ENCODE data around the gene FBXW4. TPM values are rescaled to one million over a fixed set of nuclear protein-coding genes. Genes with fewer than 3 reads are reported as not detected.
A peak's percentile ranks its signal among the peaks of the same experiment; 100 is the strongest.

The FBXW4 gene
- total RNA-seq, 2 experiments from 2014 or later: 36.3 to 37.1 TPM

- ChIA-PET CTCF (no interaction called here), POLR2A (interaction anchor here (0.6 kb wide), 1 partner anchor 23 kb away, joined by 3 read pairs; no protein-coding TSS in a partner anchor)
- Mint-ChIP-seq H3K27ac (peak overlapping the region; percentile 72), H3K27me3 (no peaks in the 10 kb centered on the region), H3K4me3 (no peak overlapping the region), H3K4me1 (ENCODE audit: low read depth) (peaks cover 10% of the 10 kb centered on the region), H3K9me3 (no peaks in the 10 kb centered on the region), H3K36me3 (no peaks in the 10 kb centered on the region)
- intact Hi-C loops (cut with micrococcal nuclease): loop anchor here (2.0 to 5.0 kb wide), 2 partner anchors 14 to 65 kb away; partner anchors contain the start of gene NPM3
- peak; percentile 67 for DNase-seq
Observed at GRCh38 chr10:101716891-101717659, 22.1 kb upstream of the FBXW4 start.

GRCh38 chr10:101712997-101713396 lies 18.0 kb upstream of the FBXW4 start:
- Mint-ChIP-seq H3K4me1 (ENCODE audit: low read depth) (peaks cover 13% of the 10 kb centered on the region), H3K27me3 (peaks cover 12% of the 10 kb centered on the region), H3K36me3 (no peaks in the 10 kb centered on the region), H3K9me3 (no peaks in the 10 kb centered on the region), H3K4me3 (no peak overlapping the region), H3K27ac (no peak overlapping the region)
- ChIA-PET POLR2A (no interaction called here), CTCF (no interaction called here)
- intact Hi-C loops (cut with micrococcal nuclease): no loop called here
- DNase-seq: no peak

- no peaks in the 10 kb centered on the region for H3K9me3 Mint-ChIP-seq
- CTCF ChIA-PET: no interaction called here
- H3K36me3 Mint-ChIP-seq: no peaks in the 10 kb centered on the region
- POLR2A ChIA-PET: interaction anchor here (0.8 kb wide), 1 partner anchor 33 kb away, joined by 3 read pairs; no protein-coding TSS in a partner anchor
- H3K4me3 Mint-ChIP-seq: no peak overlapping the region
- intact Hi-C loops (cut with micrococcal nuclease): no loop called here
- peaks cover 4% of the 10 kb centered on the region for H3K4me1 Mint-ChIP-seq (ENCODE audit: low read depth)
- no peak for DNase-seq
- peaks cover 13% of the 10 kb centered on the region for H3K27me3 Mint-ChIP-seq
- H3K27ac Mint-ChIP-seq: no peak overlapping the region
Observed at GRCh38 chr10:101710793-101711192, 15.8 kb upstream of the FBXW4 start.

GRCh38 chr10:101710059-101710695 lies 15.2 kb upstream of the FBXW4 start:
- no peak for DNase-seq
- POLR2A ChIA-PET: interaction anchor here (0.8 kb wide), 1 partner anchor 33 kb away, joined by 3 read pairs; no protein-coding TSS in a partner anchor
- CTCF ChIA-PET: no interaction called here
- Mint-ChIP-seq H3K4me3 (no peak overlapping the region), H3K9me3 (no peaks in the 10 kb centered on the region), H3K4me1 (ENCODE audit: low read depth) (peaks cover 4% of the 10 kb centered on the region), H3K36me3 (no peaks in the 10 kb centered on the region), H3K27me3 (peaks cover 15% of the 10 kb centered on the region), H3K27ac (no peak overlapping the region)
- intact Hi-C loops (cut with micrococcal nuclease): no loop called here

GRCh38 chr10:101709359-101710058 lies 14.5 kb upstream of the FBXW4 start:
- H3K27me3 Mint-ChIP-seq: peaks cover 18% of the 10 kb centered on the region
- intact Hi-C loops (cut with micrococcal nuclease): no loop called here
- no peaks in the 10 kb centered on the region for H3K9me3 Mint-ChIP-seq
- H3K4me1 Mint-ChIP-seq (ENCODE audit: low read depth): peaks cover 5% of the 10 kb centered on the region
- no peaks in the 10 kb centered on the region for H3K36me3 Mint-ChIP-seq
- POLR2A ChIA-PET: no interaction called here
- CTCF ChIA-PET: no interaction called here
- H3K27ac Mint-ChIP-seq: no peak overlapping the region
- H3K4me3 Mint-ChIP-seq: no peak overlapping the region
- DNase-seq: no peak

GRCh38 chr10:101708870-101709269 lies 13.9 kb upstream of the FBXW4 start:
- DNase-seq: no peak
- H3K4me3 Mint-ChIP-seq: no peak overlapping the region
- ChIA-PET CTCF (no interaction called here), POLR2A (no interaction called here)
- H3K27me3 Mint-ChIP-seq: peaks cover 22% of the 10 kb centered on the region
- no peak overlapping the region for H3K27ac Mint-ChIP-seq
- peaks cover 10% of the 10 kb centered on the region for H3K4me1 Mint-ChIP-seq (ENCODE audit: low read depth)
- no peaks in the 10 kb centered on the region for H3K9me3 Mint-ChIP-seq
- intact Hi-C loops (cut with micrococcal nuclease): no loop called here
- H3K36me3 Mint-ChIP-seq: no peaks in the 10 kb centered on the region

- intact Hi-C loops (cut with micrococcal nuclease): no loop called here
- ChIA-PET POLR2A (no interaction called here), CTCF (no interaction called here)
- no peaks in the 10 kb centered on the region for H3K36me3 Mint-ChIP-seq
- peaks cover 15% of the 10 kb centered on the region for H3K4me1 Mint-ChIP-seq (ENCODE audit: low read depth)
- peaks cover 22% of the 10 kb centered on the region for H3K27me3 Mint-ChIP-seq
- H3K27ac Mint-ChIP-seq: no peak overlapping the region
- no peak for DNase-seq
- no peak overlapping the region for H3K4me3 Mint-ChIP-seq
- no peaks in the 10 kb centered on the region for H3K9me3 Mint-ChIP-seq
Observed at GRCh38 chr10:101708073-101708472, 13.1 kb upstream of the FBXW4 start.

GRCh38 chr10:101704331-101704730 lies 9.4 kb upstream of the FBXW4 start:
- ChIA-PET CTCF (interaction anchor here (0.8 to 1.5 kb wide), 3 partner anchors 9 to 77 kb away, joined by 3 to 6 read pairs (median 4); partner anchors contain the start of gene FBXW4), POLR2A (interaction anchor here (1.2 to 1.5 kb wide), 2 partner anchors 9 to 15 kb away, joined by 3 read pairs; partner anchors contain the start of gene FBXW4)
- H3K9me3 Mint-ChIP-seq: no peaks in the 10 kb centered on the region
- no peaks in the 10 kb centered on the region for H3K36me3 Mint-ChIP-seq
- H3K27ac Mint-ChIP-seq: no peak overlapping the region
- no peak overlapping the region for H3K4me3 Mint-ChIP-seq
- intact Hi-C loops (cut with micrococcal nuclease): no loop called here
- H3K4me1 Mint-ChIP-seq (ENCODE audit: low read depth): peaks cover 22% of the 10 kb centered on the region
- no peak for DNase-seq
- peaks cover 16% of the 10 kb centered on the region for H3K27me3 Mint-ChIP-seq

- Mint-ChIP-seq H3K36me3 (no peaks in the 10 kb centered on the region), H3K9me3 (no peaks in the 10 kb centered on the region), H3K4me3 (no peak overlapping the region), H3K27ac (no peak overlapping the region), H3K27me3 (no peaks in the 10 kb centered on the region), H3K4me1 (ENCODE audit: low read depth) (peaks cover 13% of the 10 kb centered on the region)
- intact Hi-C loops (cut with micrococcal nuclease): no loop called here
- ChIA-PET POLR2A (no interaction called here), CTCF (no interaction called here)
- DNase-seq: no peak
Observed at GRCh38 chr10:101696632-101697031, 1.7 kb upstream of the FBXW4 start.

- no peak for DNase-seq
- Mint-ChIP-seq H3K4me1 (ENCODE audit: low read depth) (peaks cover 24% of the 10 kb centered on the region), H3K27ac (peak overlapping the region; percentile 82), H3K36me3 (no peaks in the 10 kb centered on the region), H3K27me3 (no peaks in the 10 kb centered on the region), H3K4me3 (peak overlapping the region; percentile 64), H3K9me3 (no peaks in the 10 kb centered on the region)
- POLR2A ChIA-PET: interaction anchor here (1.2 kb wide), 1 partner anchor 9 kb away, joined by 3 read pairs; no protein-coding TSS in a partner anchor
- intact Hi-C loops (cut with micrococcal nuclease): loop anchor here (2.0 kb wide), 1 partner anchor 123 kb away; the partner anchor contains the start of gene OGA
- CTCF ChIA-PET: interaction anchor here (1.2 to 1.3 kb wide), 2 partner anchors 9 to 86 kb away, joined by 3 to 4 read pairs; no protein-coding TSS in a partner anchor
Observed at GRCh38 chr10:101695404-101695890, 477 bp upstream of the FBXW4 start.

- peak overlapping the region; percentile 95 for H3K4me3 Mint-ChIP-seq
- ChIA-PET CTCF (interaction anchor here (1.0 to 1.5 kb wide), 6 partner anchors 10 to 125 kb away, joined by 3 to 6 read pairs (median 3); no protein-coding TSS in a partner anchor), POLR2A (interaction anchor here (1.0 to 2.2 kb wide), 4 partner anchors 23 to 124 kb away, joined by 3 to 7 read pairs (median 4); partner anchors contain the start of genes NPM3 and OGA)
Observed at GRCh38 chr10:101693978-101694673, 844 bp downstream of the FBXW4 start.

More at GRCh38 chr10:101693978-101694673, 844 bp downstream of the FBXW4 start:
- intact Hi-C loops (cut with micrococcal nuclease): loop anchor here (2.0 to 5.0 kb wide), 3 partner anchors 88 to 125 kb away; partner anchors contain the start of genes NPM3 and OGA
- H3K27ac Mint-ChIP-seq: peak overlapping the region; percentile 97
- H3K4me1 Mint-ChIP-seq (ENCODE audit: low read depth): peaks cover 36% of the 10 kb centered on the region
- DNase-seq: peak; percentile 74
- no peaks in the 10 kb centered on the region for H3K27me3 Mint-ChIP-seq
- no peaks in the 10 kb centered on the region for H3K36me3 Mint-ChIP-seq
- no peaks in the 10 kb centered on the region for H3K9me3 Mint-ChIP-seq
